Natural killer cell (primary cell): Measurements from ENCODE around the gene ISG20L2. TPM values are rescaled to one million over a fixed set of nuclear protein-coding genes. Genes with fewer than 3 reads are reported as not detected.

Source experiments
- ATAC-seq, 3 donors: fragments of 150-1000 bp in 2 of 3; fragments of 200-7000 bp in 1 of 3; cut with Tn5 transposase; 1 replicate in 1 of 3; 2 replicates in 2 of 3; pipeline ENCODE4 v1.10.0; 2021; ENCODE audit warnings: mild to moderate bottlenecking in 2 of 3, moderate library complexity in 2 of 3
- DNase-seq, 2 donors: peaks; one replicate each; pipeline versions ENCODE4 v3.0.0 to v3.0.0-alpha.2; 2013 to 2021; ENCODE audit warnings: mixed read lengths in 1 of 2
- H3K27ac ChIP-seq: one replicate; pipeline ENCODE4 v1.5.1; 2013; ENCODE audit warnings: mild to moderate bottlenecking, low read length
- H3K27me3 ChIP-seq: one replicate; pipeline ENCODE4 v1.6.1; 2013; ENCODE audit warnings: low read length; ENCODE audit not compliant: control insufficient read depth, insufficient read depth
- H3K36me3 ChIP-seq: one replicate; pipeline ENCODE4 v1.6.1; 2013; ENCODE audit warnings: low read length; ENCODE audit not compliant: control insufficient read depth, insufficient read depth
- H3K4me1 ChIP-seq: one replicate; pipeline ENCODE4 v1.6.1; 2013; ENCODE audit warnings: low read length; ENCODE audit not compliant: control insufficient read depth, insufficient read depth
- H3K4me3 ChIP-seq: one replicate; pipeline ENCODE4 v1.5.1; 2013; ENCODE audit warnings: low read length
- H3K9me3 ChIP-seq: one replicate; pipeline ENCODE4 v1.6.1; 2013; ENCODE audit warnings: low read length; ENCODE audit not compliant: control insufficient read depth, insufficient read depth
- H3K27ac Mint-ChIP-seq, 2 donors: one replicate each; pipeline ENCODE4 v1.8.0; 2022; ENCODE audit warnings: mild to moderate bottlenecking in 2 of 2, mixed read lengths in 2 of 2, moderate library complexity in 1 of 2
- H3K27me3 Mint-ChIP-seq, 2 donors: one replicate each; pipeline ENCODE4 v1.8.0; 2022; ENCODE audit warnings: low read depth in 2 of 2, mixed read lengths in 2 of 2
- H3K36me3 Mint-ChIP-seq: one replicate; pipeline ENCODE4 v1.8.0; 2022; ENCODE audit warnings: mixed read lengths
- H3K4me1 Mint-ChIP-seq, 2 donors: one replicate each; pipeline ENCODE4 v1.8.0; 2022; ENCODE audit warnings: mixed read lengths in 2 of 2
- H3K4me3 Mint-ChIP-seq: one replicate; pipeline ENCODE4 v1.8.0; 2022; ENCODE audit warnings: mild to moderate bottlenecking, moderate library complexity, mixed read lengths
- H3K9me3 Mint-ChIP-seq, 2 donors: one replicate each; pipeline ENCODE4 v1.8.0; 2022; ENCODE audit warnings: mixed read lengths in 2 of 2
- WGBS: methylation state at CpG from one replicate; pipeline ENCODE4 v1.1.7; 2013; ENCODE audit warnings: missing lambda C conversion rate; ENCODE audit not compliant: insufficient coverage; 5-methylcytosine and 5-hydroxymethylcytosine counted together
- intact Hi-C: fragments of 100-400 bp; cut with micrococcal nuclease; formaldehyde crosslinking; loops from one replicate; pipeline ENCODE4 v1.14.2; 2022
- total RNA-seq, 4 donors: library from RNA; stranded (reverse); fragments of 120-200 nt in 1 of 4; gene quantifications; one replicate each; pipeline versions ENCODE4 v1.2.3 to v1.2.4, GENCODE V29; 2013 to 2022
- TF ChIP-seq, protein P1 (sequence below): fragments of 200-600 bp; IDR thresholded peaks from one replicate; pipeline ENCODE4 v1.8.0; 2022; ENCODE audit warnings: antibody characterized with exemption

ISG20L2 gene, protein sequence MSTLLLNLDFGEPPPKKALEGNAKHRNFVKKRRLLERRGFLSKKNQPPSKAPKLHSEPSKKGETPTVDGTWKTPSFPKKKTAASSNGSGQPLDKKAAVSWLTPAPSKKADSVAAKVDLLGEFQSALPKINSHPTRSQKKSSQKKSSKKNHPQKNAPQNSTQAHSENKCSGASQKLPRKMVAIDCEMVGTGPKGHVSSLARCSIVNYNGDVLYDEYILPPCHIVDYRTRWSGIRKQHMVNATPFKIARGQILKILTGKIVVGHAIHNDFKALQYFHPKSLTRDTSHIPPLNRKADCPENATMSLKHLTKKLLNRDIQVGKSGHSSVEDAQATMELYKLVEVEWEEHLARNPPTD
- total RNA-seq, result 10 to 100 TPM; 60.3 to 71.9 (median 68.7) TPM
- total RNA-seq (2013), result 39.5 TPM

DNA sequence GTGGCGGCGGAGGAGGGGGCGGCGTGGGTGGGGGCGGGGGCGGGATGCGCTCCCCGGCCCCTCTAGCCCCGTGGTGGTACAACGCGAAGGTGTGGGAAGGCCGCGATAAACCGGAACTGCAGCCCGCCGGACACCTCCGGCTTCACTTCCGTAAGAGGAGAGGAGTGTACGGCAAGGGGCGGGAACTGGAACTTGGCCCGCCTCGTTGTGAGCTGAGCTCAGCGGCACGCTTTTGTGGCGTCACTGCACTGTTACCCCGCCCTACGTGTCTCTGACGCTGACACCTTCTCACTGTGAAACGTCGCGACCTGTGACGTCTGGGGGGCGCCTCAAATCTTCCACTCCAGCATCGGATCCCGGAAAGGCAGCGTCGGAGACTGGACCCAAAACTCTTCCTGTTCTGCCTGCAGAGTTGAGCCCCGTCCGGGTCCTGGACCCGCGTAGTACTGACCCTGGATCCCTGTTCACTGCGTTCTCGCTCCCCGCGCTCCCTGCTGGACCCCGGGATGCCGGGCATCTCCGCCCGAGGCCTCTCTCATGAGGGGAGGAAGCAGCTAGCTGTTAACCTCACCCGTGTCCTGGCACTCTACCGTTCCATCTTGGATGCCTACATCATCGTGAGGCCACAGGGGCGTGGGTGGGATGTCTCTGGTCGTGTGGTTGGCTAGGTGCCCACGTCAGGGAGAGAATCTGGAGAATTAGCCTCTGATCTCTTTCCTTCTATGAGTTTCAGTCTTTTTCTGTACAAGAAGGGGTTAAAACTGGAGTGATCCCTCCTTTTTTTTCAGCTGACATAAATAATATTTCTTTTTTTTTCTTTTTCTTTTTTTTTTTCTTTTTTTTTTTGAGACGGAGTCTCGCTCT, at the start of gene ISG20L2:
Gene ISG20L2 (minus strand): TSS at position 168 of the 864 bp plus-strand sequence. CDS start 1,114 bp downstream, outside the sequence.
- Histone ChIP-seq H3K9me3 (no peaks in the 10 kb centered on the region), H3K27ac (peak within 1 kb of the TSS; percentile 99), H3K4me1 (peaks cover 45% of the 10 kb centered on the region), H3K4me3 (peak within 1 kb of the TSS; percentile 98), H3K27me3 (no peaks in the 10 kb centered on the region), H3K36me3 (peaks cover 20% of the 10 kb centered on the region)
- Mint-ChIP-seq H3K4me3 (peak within 1 kb of the TSS; percentile 98), H3K27ac (no peak within 1 kb of the TSS), H3K9me3 (no peaks in the 10 kb centered on the region), H3K4me1 (peaks cover 15 to 24% of the 10 kb centered on the region in 2 donors), H3K36me3 (peaks cover 2% of the 10 kb centered on the region), H3K27me3 (no peaks in the 10 kb centered on the region)
- ATAC-seq (peak; percentile 92 to 98 (median 92)), DNase-seq (peak; percentile 95 to 99)
- 3% methylated on average over 56 of the region's 57 CpGs for WGBS
- TF ChIP-seq, protein P1, sequence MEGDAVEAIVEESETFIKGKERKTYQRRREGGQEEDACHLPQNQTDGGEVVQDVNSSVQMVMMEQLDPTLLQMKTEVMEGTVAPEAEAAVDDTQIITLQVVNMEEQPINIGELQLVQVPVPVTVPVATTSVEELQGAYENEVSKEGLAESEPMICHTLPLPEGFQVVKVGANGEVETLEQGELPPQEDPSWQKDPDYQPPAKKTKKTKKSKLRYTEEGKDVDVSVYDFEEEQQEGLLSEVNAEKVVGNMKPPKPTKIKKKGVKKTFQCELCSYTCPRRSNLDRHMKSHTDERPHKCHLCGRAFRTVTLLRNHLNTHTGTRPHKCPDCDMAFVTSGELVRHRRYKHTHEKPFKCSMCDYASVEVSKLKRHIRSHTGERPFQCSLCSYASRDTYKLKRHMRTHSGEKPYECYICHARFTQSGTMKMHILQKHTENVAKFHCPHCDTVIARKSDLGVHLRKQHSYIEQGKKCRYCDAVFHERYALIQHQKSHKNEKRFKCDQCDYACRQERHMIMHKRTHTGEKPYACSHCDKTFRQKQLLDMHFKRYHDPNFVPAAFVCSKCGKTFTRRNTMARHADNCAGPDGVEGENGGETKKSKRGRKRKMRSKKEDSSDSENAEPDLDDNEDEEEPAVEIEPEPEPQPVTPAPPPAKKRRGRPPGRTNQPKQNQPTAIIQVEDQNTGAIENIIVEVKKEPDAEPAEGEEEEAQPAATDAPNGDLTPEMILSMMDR, result no peak
- intact Hi-C loops, result loop anchor here (1.0 to 5.0 kb wide), 4 partner anchors 12 to 447 kb away; partner anchors contain the start of genes MRPL24, NTRK1, PRCC and SMG5

DNA sequence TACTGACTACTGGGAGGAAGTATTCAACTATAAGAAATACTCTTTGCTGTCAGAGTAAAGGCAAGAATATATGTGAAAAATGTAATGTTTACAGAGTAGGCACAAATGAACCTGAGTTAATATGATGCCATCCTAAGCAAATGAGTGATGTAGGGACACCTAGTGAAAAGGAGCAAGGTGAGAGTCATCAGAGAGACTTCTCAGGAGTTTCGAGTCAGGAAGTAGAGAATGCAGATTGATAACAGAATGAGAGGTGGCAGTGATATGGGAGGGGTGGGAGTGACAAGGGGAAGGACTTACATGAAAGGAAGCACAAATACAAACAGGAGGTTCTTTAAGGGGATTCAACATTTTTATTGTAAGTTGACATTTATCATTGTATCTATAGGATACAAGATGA, 49.0 kb upstream of the ISG20L2 start:
- Histone ChIP-seq H3K9me3 (no peaks in the 10 kb centered on the region), H3K36me3 (peaks cover 17% of the 10 kb centered on the region)
- H3K27ac Mint-ChIP-seq, result peak overlapping the region; percentile 16 to 60

DNA sequence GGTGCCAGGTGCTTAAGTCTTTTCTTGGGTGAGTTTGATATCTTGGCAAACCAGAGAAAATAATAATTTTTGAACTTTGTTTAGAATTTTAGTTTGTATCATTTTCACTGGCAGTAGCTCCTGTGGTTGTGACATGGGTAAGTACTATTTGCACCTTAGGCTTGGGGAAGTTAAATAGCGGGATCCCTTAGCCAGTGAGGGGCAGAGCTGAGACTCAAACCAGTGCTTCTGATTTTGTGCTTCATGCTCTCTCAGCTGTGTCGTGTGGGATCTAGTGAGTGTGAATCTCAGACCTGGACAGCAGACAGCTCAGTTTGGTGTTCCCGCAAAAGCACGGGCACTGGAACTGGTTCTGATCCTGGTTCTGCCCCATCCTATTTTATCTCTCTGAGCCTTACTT, 48.4 kb upstream of the ISG20L2 start:
- Histone ChIP-seq H3K27ac (no peak overlapping the region), H3K4me3 (no peak overlapping the region), H3K27me3 (no peaks in the 10 kb centered on the region), H3K4me1 (no peaks in the 10 kb centered on the region), H3K9me3 (no peaks in the 10 kb centered on the region), H3K36me3 (peaks cover 16% of the 10 kb centered on the region)
- no peak for DNase-seq
- TF ChIP-seq, protein P1, result no peak
- no peak for ATAC-seq
- 54% methylated on average over 2 of the region's 4 CpGs for WGBS
- Mint-ChIP-seq H3K4me1 (peaks cover 44 to 52% of the 10 kb centered on the region in 2 donors), H3K9me3 (no peaks in the 10 kb centered on the region), H3K4me3 (no peak overlapping the region), H3K36me3 (peaks cover 5% of the 10 kb centered on the region), H3K27me3 (no peaks in the 10 kb centered on the region), H3K27ac (peak overlapping the region; percentile 16 to 60)
- intact Hi-C loops, result no loop called here

More for the DNA sequence above, 49.0 kb upstream of the ISG20L2 start:
- no peak for ATAC-seq
- DNase-seq, result no peak
- WGBS, result 42% methylated on average over 1 of the region's 1 CpG
- no peak overlapping the region for H3K27ac ChIP-seq
- H3K4me1 ChIP-seq, result no peaks in the 10 kb centered on the region
- no peak overlapping the region for H3K4me3 Mint-ChIP-seq
- no peak overlapping the region for H3K4me3 ChIP-seq
- H3K27me3 ChIP-seq, result no peaks in the 10 kb centered on the region
- TF ChIP-seq, protein P1, result no peak
- no peaks in the 10 kb centered on the region for H3K27me3 Mint-ChIP-seq
- H3K36me3 Mint-ChIP-seq, result peaks cover 10% of the 10 kb centered on the region
- no peaks in the 10 kb centered on the region for H3K9me3 Mint-ChIP-seq
- intact Hi-C loops, result no loop called here
- peaks cover 43 to 46% of the 10 kb centered on the region in 2 donors for H3K4me1 Mint-ChIP-seq
